OCI-LY3 (cell line): Measurements from ENCODE around the gene ZBTB24.

Source experiments
- EZH2phosphoT487 ChIP-seq: fragments of 200-600 bp; shearing (Covaris generic); IDR thresholded peaks from 2 replicates; pipeline ENCODE4 v1.6.1; 2018; ENCODE audit warnings: antibody characterized with exemption, mixed run types, low read depth
- TF ChIP-seq, protein P1 (sequence below): fragments of 200-600, 300-600 bp; sonication (generic); IDR thresholded peaks from 2 replicates; pipeline ENCODE4 v1.5.1; 2014; ENCODE audit warnings: antibody characterized with exemption, low read length, low read depth

DNA sequence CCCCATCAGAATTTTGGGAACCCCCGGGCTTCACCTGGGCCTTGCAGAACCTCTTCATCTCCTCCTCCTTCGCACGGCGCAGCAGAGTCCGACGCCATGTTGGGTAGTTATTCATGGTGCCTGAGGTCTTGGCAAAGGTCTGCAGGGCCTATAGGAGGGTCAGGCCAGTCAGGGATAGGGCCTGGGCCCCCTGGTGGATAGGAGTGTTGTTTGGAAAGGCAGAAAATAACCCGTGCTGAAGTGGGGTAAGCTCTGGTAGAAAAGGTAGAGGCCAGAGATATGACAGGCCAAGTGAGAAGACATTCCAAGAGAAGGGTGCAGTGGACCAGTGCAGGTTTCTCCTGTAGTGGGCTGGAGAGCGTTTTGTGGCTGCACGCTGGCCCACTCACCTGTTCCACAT lies 37.6 kb downstream of the ZBTB24 start:
- TF ChIP-seq, protein P1, sequence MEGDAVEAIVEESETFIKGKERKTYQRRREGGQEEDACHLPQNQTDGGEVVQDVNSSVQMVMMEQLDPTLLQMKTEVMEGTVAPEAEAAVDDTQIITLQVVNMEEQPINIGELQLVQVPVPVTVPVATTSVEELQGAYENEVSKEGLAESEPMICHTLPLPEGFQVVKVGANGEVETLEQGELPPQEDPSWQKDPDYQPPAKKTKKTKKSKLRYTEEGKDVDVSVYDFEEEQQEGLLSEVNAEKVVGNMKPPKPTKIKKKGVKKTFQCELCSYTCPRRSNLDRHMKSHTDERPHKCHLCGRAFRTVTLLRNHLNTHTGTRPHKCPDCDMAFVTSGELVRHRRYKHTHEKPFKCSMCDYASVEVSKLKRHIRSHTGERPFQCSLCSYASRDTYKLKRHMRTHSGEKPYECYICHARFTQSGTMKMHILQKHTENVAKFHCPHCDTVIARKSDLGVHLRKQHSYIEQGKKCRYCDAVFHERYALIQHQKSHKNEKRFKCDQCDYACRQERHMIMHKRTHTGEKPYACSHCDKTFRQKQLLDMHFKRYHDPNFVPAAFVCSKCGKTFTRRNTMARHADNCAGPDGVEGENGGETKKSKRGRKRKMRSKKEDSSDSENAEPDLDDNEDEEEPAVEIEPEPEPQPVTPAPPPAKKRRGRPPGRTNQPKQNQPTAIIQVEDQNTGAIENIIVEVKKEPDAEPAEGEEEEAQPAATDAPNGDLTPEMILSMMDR = no peak
- TF ChIP-seq EZH2phosphoT487 = no peak
